ENCODE data around the gene SH3PXD2A. TPM values are rescaled to one million over a fixed set of nuclear protein-coding genes. Genes with fewer than 3 reads are reported as not detected.
A peak's percentile ranks its signal among the peaks of the same experiment; 100 is the strongest.

Gene SH3PXD2A
- total and polyA plus RNA-seq, 4 experiments from 2014 or later = 0.39 to 17.5 (median 8.9) TPM

- H3K9me3 Mint-ChIP-seq = no peaks in the 10 kb centered on the region
- ChIA-PET CTCF (ENCODE audit: partially characterized antibody) (interaction anchor here (1.1 kb wide), 2 partner anchors 46 to 66 kb away, joined by 3 read pairs; no protein-coding TSS in a partner anchor), POLR2A (ENCODE audit: partially characterized antibody) (interaction anchor here (1.6 to 3.6 kb wide), 3 partner anchors 17 to 25 kb away, joined by 5 to 18 read pairs (median 8); no protein-coding TSS in a partner anchor)
These were observed 64.8 kb downstream of the SH3PXD2A start for GRCh38 chr10:103790580-103790979.

GRCh38 chr10:103789771-103790201 is 65.6 kb downstream of the SH3PXD2A start:
- ChIA-PET CTCF (ENCODE audit: partially characterized antibody) (interaction anchor here (0.9 to 1.6 kb wide), 5 partner anchors 13 to 67 kb away, joined by 3 to 6 read pairs (median 3); partner anchors contain the start of gene SH3PXD2A), POLR2A (ENCODE audit: partially characterized antibody) (interaction anchor here (1.7 to 3.6 kb wide), 2 partner anchors 17 to 24 kb away, joined by 8 to 18 read pairs; no protein-coding TSS in a partner anchor)
- H3K4me1 ChIP-seq (ENCODE audit: insufficient read depth, low read length) = peaks cover 5% of the 10 kb centered on the region
- H3K4me3 ChIP-seq (ENCODE audit: low read length in 2 of 2) = no peak overlapping the region
- H3K4me1 Mint-ChIP-seq = peaks cover 2 to 8% (median 6%) of the 10 kb centered on the region in 4 donors
- no peak for DNase-seq
- H3K27ac Mint-ChIP-seq = no peak overlapping the region
- H3K36me3 Mint-ChIP-seq = no peaks in the 10 kb centered on the region
- no peaks in the 10 kb centered on the region for H3K9me3 Mint-ChIP-seq
- H3K27ac ChIP-seq (ENCODE audit: low read depth, low read length) = no peak overlapping the region
- peaks cover 2% of the 10 kb centered on the region in 2 donors for H3K27me3 Mint-ChIP-seq
- H3K27me3 ChIP-seq (ENCODE audit: insufficient read depth, low read length) = no peaks in the 10 kb centered on the region
- no peaks in the 10 kb centered on the region for H3K36me3 ChIP-seq (ENCODE audit: insufficient read depth, low read length)
- no peaks in the 10 kb centered on the region for H3K9me3 ChIP-seq (ENCODE audit: control insufficient read depth in 1 of 2, low read length in 2 of 2)
- intact Hi-C loops (cut with micrococcal nuclease) = no loop called here
- no peak overlapping the region for H3K4me3 Mint-ChIP-seq

More at GRCh38 chr10:103790580-103790979, 64.8 kb downstream of the SH3PXD2A start:
- Histone ChIP-seq H3K4me3 (ENCODE audit: low read length in 2 of 2) (no peak overlapping the region), H3K9me3 (ENCODE audit: control insufficient read depth in 1 of 2, low read length in 2 of 2) (no peaks in the 10 kb centered on the region), H3K27me3 (ENCODE audit: insufficient read depth, low read length) (no peaks in the 10 kb centered on the region), H3K27ac (ENCODE audit: low read depth, low read length) (no peak overlapping the region), H3K4me1 (ENCODE audit: insufficient read depth, low read length) (peaks cover 5% of the 10 kb centered on the region), H3K36me3 (ENCODE audit: insufficient read depth, low read length) (no peaks in the 10 kb centered on the region)
- DNase-seq = no peak
- intact Hi-C loops (cut with micrococcal nuclease) = no loop called here
- H3K4me3 Mint-ChIP-seq = no peak overlapping the region
- H3K27ac Mint-ChIP-seq = no peak overlapping the region
- peaks cover 1 to 2% of the 10 kb centered on the region in 2 donors for H3K27me3 Mint-ChIP-seq
- H3K4me1 Mint-ChIP-seq = peaks cover 2 to 8% (median 6%) of the 10 kb centered on the region in 4 donors
- no peaks in the 10 kb centered on the region for H3K36me3 Mint-ChIP-seq

GRCh38 chr10:103789161-103789560 is 66.2 kb downstream of the SH3PXD2A start:
- H3K27ac ChIP-seq (ENCODE audit: low read depth, low read length) = no peak overlapping the region

GRCh38 chr10:103787331-103787730 is 68.0 kb downstream of the SH3PXD2A start:
- no peaks in the 10 kb centered on the region for H3K9me3 Mint-ChIP-seq
- Histone ChIP-seq H3K4me1 (ENCODE audit: insufficient read depth, low read length) (peaks cover 5% of the 10 kb centered on the region), H3K36me3 (ENCODE audit: insufficient read depth, low read length) (no peaks in the 10 kb centered on the region), H3K4me3 (ENCODE audit: low read length in 2 of 2) (no peak overlapping the region), H3K27me3 (ENCODE audit: insufficient read depth, low read length) (no peaks in the 10 kb centered on the region), H3K27ac (ENCODE audit: low read depth, low read length) (no peak overlapping the region), H3K9me3 (ENCODE audit: control insufficient read depth in 1 of 2, low read length in 2 of 2) (no peaks in the 10 kb centered on the region)
- no peaks in the 10 kb centered on the region for H3K36me3 Mint-ChIP-seq
- ChIA-PET CTCF (ENCODE audit: partially characterized antibody) (interaction anchor here (1.6 kb wide), 1 partner anchor 11 kb away, joined by 4 read pairs; no protein-coding TSS in a partner anchor), POLR2A (ENCODE audit: partially characterized antibody) (no interaction called here)
- DNase-seq = no peak
- peaks cover 0 to 8% (median 6%) of the 10 kb centered on the region in 4 donors for H3K4me1 Mint-ChIP-seq
- H3K27me3 Mint-ChIP-seq = peaks cover 4 to 7% of the 10 kb centered on the region in 2 donors
- H3K27ac Mint-ChIP-seq = no peak overlapping the region
- intact Hi-C loops (cut with micrococcal nuclease) = no loop called here
- no peak overlapping the region for H3K4me3 Mint-ChIP-seq

More at GRCh38 chr10:103789161-103789560, 66.2 kb downstream of the SH3PXD2A start:
- Mint-ChIP-seq H3K9me3 (no peaks in the 10 kb centered on the region), H3K27ac (peak overlapping the region in 1 of 7 donors; percentile 52), H3K4me3 (no peak overlapping the region), H3K36me3 (no peaks in the 10 kb centered on the region), H3K4me1 (peaks cover 2 to 8% (median 6%) of the 10 kb centered on the region in 4 donors), H3K27me3 (peaks cover 2% of the 10 kb centered on the region in 2 donors)
- ChIA-PET POLR2A (ENCODE audit: partially characterized antibody) (interaction anchor here (1.7 to 3.6 kb wide), 2 partner anchors 16 to 24 kb away, joined by 8 to 18 read pairs; no protein-coding TSS in a partner anchor), CTCF (ENCODE audit: partially characterized antibody) (interaction anchor here (0.7 to 1.6 kb wide), 5 partner anchors 13 to 103 kb away, joined by 3 to 6 read pairs (median 3); partner anchors contain the start of gene SH3PXD2A)
- H3K4me3 ChIP-seq (ENCODE audit: low read length in 2 of 2) = no peak overlapping the region
- DNase-seq = no peak
- no peaks in the 10 kb centered on the region for H3K27me3 ChIP-seq (ENCODE audit: insufficient read depth, low read length)
- H3K4me1 ChIP-seq (ENCODE audit: insufficient read depth, low read length) = peaks cover 5% of the 10 kb centered on the region
- H3K9me3 ChIP-seq (ENCODE audit: control insufficient read depth in 1 of 2, low read length in 2 of 2) = no peaks in the 10 kb centered on the region
- intact Hi-C loops (cut with micrococcal nuclease) = no loop called here
- H3K36me3 ChIP-seq (ENCODE audit: insufficient read depth, low read length) = no peaks in the 10 kb centered on the region

- H3K27ac ChIP-seq (ENCODE audit: low read depth, low read length) = no peak overlapping the region
- ChIA-PET POLR2A (ENCODE audit: partially characterized antibody) (no interaction called here), CTCF (ENCODE audit: partially characterized antibody) (interaction anchor here (1.6 kb wide), 1 partner anchor 10 kb away, joined by 4 read pairs; no protein-coding TSS in a partner anchor)
- Mint-ChIP-seq H3K4me3 (no peak overlapping the region), H3K9me3 (no peaks in the 10 kb centered on the region), H3K27ac (peak overlapping the region in 1 of 7 donors; percentile 5), H3K27me3 (peaks cover 4 to 7% of the 10 kb centered on the region in 2 donors), H3K36me3 (no peaks in the 10 kb centered on the region), H3K4me1 (peaks cover 4 to 8% (median 6%) of the 10 kb centered on the region in 4 donors)
- no peaks in the 10 kb centered on the region for H3K9me3 ChIP-seq (ENCODE audit: control insufficient read depth in 1 of 2, low read length in 2 of 2)
- H3K27me3 ChIP-seq (ENCODE audit: insufficient read depth, low read length) = no peaks in the 10 kb centered on the region
- no peak for DNase-seq
- intact Hi-C loops (cut with micrococcal nuclease) = no loop called here
- H3K4me3 ChIP-seq (ENCODE audit: low read length in 2 of 2) = no peak overlapping the region
- H3K36me3 ChIP-seq (ENCODE audit: insufficient read depth, low read length) = no peaks in the 10 kb centered on the region
- H3K4me1 ChIP-seq (ENCODE audit: insufficient read depth, low read length) = peaks cover 5% of the 10 kb centered on the region
These were observed 69.4 kb downstream of the SH3PXD2A start for GRCh38 chr10:103786020-103786419.

- Histone ChIP-seq H3K4me1 (ENCODE audit: insufficient read depth, low read length) (peaks cover 5% of the 10 kb centered on the region), H3K4me3 (ENCODE audit: low read length in 2 of 2) (no peak overlapping the region), H3K9me3 (ENCODE audit: control insufficient read depth in 1 of 2, low read length in 2 of 2) (no peaks in the 10 kb centered on the region), H3K36me3 (ENCODE audit: insufficient read depth, low read length) (no peaks in the 10 kb centered on the region), H3K27me3 (ENCODE audit: insufficient read depth, low read length) (no peaks in the 10 kb centered on the region), H3K27ac (ENCODE audit: low read depth, low read length) (no peak overlapping the region)
- no peaks in the 10 kb centered on the region for H3K9me3 Mint-ChIP-seq
- H3K27ac Mint-ChIP-seq = no peak overlapping the region
- H3K27me3 Mint-ChIP-seq = peaks cover 7 to 8% of the 10 kb centered on the region in 2 donors
- H3K4me3 Mint-ChIP-seq = no peak overlapping the region
- ChIA-PET CTCF (ENCODE audit: partially characterized antibody) (no interaction called here), POLR2A (ENCODE audit: partially characterized antibody) (no interaction called here)
- no peaks in the 10 kb centered on the region for H3K36me3 Mint-ChIP-seq
- peaks cover 4 to 11% (median 7%) of the 10 kb centered on the region in 4 donors for H3K4me1 Mint-ChIP-seq
- no peak for DNase-seq
- intact Hi-C loops (cut with micrococcal nuclease) = no loop called here
These were observed 70.5 kb downstream of the SH3PXD2A start for GRCh38 chr10:103784723-103785418.

- intact Hi-C loops (cut with micrococcal nuclease) = no loop called here
- H3K36me3 Mint-ChIP-seq = no peaks in the 10 kb centered on the region
- Histone ChIP-seq H3K36me3 (ENCODE audit: insufficient read depth, low read length) (no peaks in the 10 kb centered on the region), H3K9me3 (ENCODE audit: control insufficient read depth in 1 of 2, low read length in 2 of 2) (no peaks in the 10 kb centered on the region), H3K27me3 (ENCODE audit: insufficient read depth, low read length) (no peaks in the 10 kb centered on the region), H3K27ac (ENCODE audit: low read depth, low read length) (no peak overlapping the region), H3K4me3 (ENCODE audit: low read length in 2 of 2) (no peak overlapping the region), H3K4me1 (ENCODE audit: insufficient read depth, low read length) (no peaks in the 10 kb centered on the region)
- ChIA-PET POLR2A (ENCODE audit: partially characterized antibody) (no interaction called here), CTCF (ENCODE audit: partially characterized antibody) (no interaction called here)
- H3K27ac Mint-ChIP-seq = peak overlapping the region in 1 of 7 donors; percentile 18
- H3K9me3 Mint-ChIP-seq = no peaks in the 10 kb centered on the region
- H3K4me1 Mint-ChIP-seq = peaks cover 0 to 5% (median 3%) of the 10 kb centered on the region in 4 donors
- no peak for DNase-seq
- H3K4me3 Mint-ChIP-seq = peak overlapping the region in 1 of 8 donors; percentile 31
- H3K27me3 Mint-ChIP-seq = peaks cover 7 to 8% of the 10 kb centered on the region in 2 donors
These were observed 71.3 kb downstream of the SH3PXD2A start for GRCh38 chr10:103784089-103784488.
